NCI-H2081 (cell line): ENCODE results near the gene PAPPA.

Experiments used
- DNase-seq, 2 experiments: peaks; one replicate each; lab custom pipeline; 2025; lab: John Stamatoyannopoulos, UW

PAPPA gene

DNA sequence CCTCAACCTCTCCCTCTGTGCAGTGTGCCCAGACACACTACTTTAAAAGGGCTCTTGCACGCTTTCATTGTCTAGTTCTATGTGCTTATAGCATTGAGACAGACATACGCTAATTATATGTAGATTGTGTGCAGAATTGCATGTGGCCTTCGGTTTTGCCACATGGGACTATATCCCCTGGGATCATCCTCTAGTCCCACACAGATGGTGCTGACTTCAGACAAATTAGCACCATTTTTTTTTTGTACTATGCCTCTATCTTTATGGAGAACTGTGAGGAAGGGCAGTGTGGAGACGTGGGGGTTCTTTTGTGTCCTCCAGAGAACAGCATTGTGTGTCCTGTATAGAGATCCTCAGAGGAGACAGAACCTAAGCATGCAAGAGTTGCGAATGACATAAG, 29.3 kb downstream of the PAPPA start:
- no peak for DNase-seq

DNA sequence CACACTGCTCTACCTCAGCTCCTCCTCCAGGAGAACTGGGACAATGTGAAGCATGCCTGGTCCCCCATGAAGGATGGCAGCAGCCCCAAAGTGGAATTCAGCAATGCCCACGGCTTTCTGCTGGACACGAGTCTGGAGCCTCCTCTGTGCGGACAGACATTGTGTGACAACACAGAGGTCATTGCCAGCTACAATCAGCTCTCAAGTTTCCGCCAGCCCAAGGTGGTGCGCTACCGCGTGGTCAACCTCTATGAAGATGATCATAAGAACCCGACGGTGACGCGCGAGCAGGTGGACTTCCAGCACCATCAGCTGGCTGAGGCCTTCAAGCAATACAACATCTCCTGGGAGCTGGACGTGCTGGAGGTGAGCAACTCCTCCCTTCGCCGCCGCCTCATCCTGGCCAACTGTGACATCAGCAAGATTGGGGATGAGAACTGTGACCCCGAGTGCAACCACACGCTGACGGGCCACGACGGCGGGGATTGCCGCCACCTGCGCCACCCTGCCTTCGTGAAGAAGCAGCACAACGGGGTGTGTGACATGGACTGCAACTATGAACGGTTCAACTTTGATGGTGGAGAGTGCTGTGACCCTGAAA, 34.1 kb downstream of the PAPPA start:
- no peak for DNase-seq

DNA sequence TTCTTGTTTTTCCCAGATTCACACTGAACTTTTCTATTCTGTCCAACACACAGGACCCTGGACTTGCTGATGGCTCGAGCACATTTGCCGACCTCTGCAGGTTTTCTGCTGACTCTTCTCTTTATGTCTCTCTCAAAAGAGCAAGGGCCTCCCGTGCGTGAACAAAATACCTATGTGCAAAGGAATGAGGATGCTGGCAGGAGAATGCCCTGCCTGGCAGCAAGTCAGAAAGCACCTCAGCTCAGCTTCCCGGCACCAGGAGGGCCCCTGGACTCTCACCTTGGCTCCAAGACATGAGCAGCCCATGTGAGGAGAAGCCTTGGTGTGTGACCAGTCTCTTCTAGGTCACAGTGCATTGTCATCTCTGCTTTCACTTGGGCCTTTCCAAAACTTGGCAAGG, 36.1 kb downstream of the PAPPA start:
- DNase-seq, result no peak

DNA sequence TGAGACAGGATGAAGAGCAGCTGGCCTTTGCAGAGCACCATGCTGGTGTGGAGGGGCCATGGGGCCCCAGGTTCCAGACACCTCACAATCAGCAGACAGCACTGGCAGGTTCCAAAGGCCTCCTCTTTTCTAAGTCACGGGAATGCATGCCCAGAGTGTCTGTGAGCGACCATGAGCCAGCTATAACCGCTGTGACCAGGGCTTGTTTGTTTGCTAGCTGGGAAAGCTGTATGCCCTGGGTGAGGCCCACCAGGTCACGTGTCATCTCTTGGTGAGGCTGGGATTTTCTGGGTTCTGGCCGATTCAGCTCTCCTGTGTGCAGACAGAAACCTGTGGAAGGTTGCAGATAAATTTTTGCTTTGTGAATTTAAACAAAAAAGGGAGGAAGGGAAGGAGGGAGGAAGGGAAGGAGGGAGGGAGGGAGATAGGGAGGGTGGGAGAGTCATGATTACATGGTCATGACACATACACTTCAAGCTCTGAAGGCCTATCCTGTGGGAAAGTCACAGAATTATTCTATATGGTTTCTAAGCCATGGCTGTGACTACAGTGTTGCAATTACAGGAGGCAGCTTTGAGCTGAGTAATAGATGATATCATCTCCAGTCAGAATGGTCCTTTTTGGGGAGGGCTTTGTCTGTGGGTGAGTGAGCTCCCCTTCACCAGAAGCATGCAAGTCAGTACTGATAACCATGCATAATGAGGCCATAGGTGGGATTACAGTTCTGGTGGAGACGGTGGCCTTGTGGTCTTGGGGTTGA, 37.2 kb downstream of the PAPPA start:
- DNase-seq, result no peak

DNA sequence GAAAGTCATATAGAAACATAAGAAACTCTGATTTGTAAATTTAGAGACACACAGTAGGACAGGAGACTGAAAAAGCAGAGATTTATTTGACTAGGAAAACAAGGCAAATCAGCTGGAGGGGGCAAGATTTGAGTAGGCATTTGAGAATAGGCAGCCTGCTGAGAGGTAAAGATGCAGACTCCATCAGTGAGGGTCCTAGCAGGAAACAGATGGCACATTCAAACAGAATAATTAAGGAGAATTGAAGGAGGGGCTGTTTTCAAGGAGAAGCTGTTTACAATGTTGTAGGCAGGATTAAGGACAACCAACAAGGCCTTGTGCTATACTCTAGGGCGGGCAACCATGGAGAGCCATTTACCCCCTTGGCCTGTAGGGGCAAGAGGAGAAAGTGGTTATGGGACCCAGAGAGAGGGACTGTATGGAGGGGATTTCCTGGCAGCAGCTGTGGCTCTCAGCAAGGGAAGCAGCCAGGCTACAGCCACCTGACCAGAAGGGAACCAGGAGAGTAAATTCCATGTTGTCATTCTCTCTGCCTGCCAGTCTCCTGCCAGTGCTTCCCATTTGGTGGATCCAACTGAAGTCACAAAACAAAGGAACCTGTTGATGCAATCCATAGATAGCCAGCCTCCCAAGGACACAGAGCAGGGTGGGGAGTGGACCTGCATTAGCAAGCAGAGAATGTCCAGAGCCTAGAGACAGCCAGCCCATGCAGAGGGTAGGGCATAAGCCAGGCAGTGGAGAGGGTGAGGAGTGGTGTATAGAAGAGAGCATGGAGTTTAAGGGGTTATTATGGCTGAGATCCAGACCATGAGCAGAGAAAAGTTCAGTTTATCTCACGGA, 38.2 kb downstream of the PAPPA start:
- DNase-seq, result no peak

DNA sequence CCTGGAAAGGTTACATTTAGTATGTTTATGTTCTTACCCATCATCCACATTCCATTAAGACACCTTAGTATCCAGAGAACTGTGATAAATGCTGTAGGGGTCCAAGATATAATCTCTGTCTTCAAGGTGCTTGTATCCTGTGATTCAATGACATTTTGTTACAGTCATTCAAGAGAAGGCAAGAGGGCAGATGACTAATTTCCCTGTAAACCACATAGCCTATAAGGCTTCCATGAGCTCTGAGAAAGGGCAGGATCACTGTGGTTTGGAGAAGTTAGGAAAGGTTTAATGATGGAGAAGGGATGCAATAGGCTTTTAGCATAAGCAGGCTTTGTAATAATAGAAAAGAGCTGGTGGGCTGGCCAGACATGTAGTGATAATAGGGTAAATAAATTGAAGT, 40.0 kb downstream of the PAPPA start:
- DNase-seq, result no peak

DNA sequence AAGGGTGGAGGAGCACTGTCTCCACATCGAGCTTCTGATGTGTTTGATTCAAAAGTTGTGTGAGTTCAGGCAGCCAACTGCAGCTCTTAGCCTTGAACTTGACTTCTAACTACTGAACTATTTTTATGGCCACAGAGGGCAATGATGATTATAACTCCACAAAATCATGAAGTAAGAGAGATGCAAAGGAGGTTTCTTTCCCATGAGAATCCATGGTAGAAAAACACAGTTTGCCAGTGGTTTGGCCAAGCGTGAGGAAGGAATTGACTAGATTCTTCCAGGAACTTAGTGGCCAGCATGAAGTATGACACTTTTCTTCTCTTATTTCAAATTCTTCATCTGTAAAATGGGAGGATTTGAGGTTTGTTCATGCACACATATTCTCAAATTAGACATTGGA, 43.2 kb downstream of the PAPPA start:
- DNase-seq, result no peak

DNA sequence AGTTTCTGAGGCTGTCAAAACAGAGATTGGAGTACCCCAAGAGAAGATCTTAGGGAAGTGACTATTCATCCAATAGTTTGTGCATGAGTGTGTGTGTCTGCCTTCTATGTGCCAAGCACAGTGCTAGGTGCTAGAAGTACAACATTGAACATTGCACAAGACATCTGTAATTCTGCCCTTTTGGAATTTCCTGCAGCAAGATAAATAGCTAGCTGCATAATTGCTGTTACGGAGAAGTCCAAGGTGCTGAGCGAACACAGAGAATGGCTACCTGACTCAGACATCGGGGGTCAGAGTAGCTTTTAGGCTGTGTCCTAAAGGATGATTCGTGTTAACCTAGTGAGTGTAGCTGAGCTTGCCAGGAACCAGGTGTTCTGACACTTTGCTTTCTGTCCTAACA, 44.8 kb downstream of the PAPPA start:
- no peak for DNase-seq

DNA sequence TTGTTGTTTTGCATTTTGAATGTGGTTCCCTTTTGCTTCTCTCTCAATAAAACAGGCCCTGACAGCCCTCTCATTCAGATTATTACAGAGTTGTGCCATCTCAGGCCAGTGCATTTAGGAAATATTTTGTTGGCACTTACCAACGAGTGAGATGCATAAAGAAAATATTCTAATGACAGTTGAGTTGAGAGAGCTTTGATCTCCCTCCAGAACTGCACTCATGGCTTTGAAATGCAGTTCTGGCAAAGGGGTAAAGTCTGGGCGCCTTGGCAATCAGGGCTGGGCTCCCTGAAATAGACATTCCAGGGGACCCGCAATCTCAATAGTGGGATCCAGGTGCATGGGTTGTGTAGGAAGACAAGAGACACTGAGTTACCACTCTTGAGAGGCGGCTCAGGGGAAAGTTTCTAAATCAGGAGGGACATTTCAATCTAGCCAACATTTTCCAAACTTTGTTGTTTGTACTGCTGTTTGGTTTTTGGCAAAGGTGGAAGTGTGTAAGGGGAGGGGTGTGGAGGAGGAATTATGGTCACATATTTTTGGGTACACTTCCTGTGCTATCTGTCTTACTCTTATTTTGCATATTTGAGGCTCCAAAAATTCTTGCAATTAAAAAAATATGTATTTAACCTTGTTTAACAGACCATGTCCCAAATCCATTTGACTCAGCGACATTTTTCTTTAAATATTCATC, 48.8 kb downstream of the PAPPA start:
- no peak for DNase-seq

DNA sequence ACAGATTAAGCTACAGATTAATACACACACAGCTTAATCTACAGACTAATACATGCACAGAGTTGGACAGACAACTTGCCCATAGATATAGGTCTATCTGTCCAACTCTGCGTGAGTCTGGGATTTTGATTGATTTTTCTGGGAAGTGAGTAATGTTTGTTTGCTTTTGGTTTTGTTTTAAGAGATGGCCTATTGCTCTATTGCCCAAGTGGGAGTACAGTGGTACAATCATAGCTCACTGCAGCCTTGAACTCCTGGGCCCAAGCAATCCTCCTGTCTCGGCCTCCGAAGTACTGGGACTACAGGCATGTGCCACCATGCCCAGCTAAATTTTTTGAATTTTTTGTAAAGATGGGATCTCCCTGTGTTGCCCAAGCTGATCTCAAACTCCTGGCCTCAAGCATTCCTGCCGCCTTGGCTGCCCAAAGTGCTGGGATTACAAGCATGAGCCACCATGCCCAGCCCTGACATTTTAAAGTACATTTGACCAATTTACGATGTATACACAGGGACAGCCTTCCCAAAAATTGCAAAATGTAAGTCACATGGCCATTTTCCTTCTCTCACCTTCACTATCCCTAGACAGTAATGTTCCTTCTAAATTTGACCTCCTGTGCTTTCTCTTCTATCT, 50.8 kb downstream of the PAPPA start:
- no peak for DNase-seq

DNA sequence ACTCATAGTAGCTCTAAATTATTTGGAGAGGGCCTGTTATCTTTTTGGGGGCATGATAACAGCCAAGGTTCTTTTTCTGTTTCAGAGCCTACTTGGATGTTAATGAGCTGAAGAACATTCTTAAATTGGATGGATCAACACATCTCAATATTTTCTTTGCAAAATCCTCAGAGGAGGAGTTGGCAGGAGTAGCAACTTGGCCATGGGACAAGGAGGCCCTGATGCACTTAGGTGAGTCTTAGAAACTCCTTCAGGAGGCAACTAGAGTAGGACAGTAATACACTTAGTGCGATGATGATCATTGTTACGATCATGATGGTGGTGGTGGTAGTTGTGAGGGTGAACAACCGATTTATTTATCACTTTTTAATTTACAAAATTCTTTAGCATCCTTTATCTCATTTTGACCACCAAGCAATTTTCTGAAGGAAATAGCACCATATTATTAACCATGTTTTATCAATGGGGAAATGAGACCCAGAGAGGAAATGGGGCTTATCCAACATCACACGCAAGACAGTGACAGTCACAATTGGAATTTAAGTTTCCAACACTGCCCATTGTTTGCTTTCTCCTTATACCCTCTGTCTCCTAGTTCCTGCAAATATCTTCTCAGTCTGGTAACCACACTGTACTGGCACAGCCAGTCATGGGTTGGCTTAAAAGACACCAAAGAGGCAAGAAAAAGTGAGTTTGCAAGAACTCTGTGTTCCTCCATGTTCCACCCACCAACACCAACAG, 54.0 kb downstream of the PAPPA start:
- no peak for DNase-seq

DNA sequence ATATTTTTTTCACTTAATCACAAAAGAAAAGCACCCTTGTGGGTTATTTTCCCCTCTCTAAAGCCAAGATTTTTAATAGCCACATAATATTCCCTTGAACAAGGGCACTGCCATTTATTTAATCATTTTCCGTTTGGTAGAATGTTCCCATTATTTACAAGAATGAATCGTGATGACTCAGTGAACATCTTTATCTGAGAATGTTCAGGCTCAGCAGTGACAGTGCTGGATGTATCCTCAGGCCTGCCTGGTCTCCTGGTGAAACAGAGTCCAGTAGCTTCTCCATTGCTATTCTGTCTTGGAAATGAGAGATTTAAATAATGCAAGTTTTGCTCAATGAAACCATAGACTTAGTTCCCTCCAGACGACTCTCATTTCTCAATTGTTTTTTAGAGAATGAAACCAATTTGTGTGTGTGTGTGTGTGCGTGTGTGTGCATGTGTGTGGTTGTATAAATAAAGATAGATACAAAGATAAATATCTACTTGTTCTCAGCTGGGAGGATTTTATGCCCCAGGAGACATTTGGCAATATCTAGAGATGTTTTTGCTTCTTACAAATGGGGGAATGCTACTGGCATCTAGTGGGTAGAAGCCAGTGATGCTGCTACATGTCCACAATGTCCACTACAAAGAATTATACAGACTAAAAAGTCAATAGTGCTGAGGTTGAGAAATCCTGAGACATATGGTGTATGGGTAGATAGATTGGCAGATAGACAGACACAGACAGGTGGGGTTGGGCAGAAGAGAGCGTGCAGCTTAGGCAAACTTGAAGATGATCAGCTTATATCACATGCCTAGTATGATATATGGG, 55.0 kb downstream of the PAPPA start:
- no peak for DNase-seq

DNA sequence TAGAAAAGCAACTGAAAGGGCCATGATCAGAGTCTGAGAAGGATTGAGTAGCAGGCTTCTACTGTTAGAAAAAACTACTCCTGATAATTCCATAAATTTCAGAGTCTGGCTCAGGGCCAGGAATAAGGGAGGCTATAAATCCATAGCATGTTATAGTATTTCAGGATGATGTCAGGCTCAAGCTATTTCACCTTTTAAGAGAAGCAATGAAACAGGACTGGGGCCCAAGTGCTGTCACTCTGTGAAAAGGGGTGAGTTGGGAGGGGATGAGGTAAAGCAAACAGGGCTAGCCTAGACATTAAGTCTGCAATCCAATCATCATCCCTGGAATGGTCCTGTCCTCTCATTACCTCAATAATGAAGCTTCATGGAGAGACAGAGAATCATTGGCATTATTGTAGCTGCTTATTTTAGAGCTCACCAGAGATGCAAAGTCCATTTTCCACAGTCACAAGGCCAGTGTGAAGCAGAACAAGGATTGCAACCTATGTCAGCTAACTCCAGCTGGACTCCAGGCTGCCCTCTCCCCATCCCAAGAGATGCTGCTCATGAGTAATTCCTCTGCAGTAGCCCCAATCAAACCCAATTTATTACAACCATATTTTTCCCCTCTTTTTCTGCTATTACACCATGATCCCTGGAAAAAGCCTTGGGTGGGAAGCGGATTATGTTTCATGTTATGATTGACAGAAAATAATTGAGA, 56.0 kb downstream of the PAPPA start:
- DNase-seq, result no peak

DNA sequence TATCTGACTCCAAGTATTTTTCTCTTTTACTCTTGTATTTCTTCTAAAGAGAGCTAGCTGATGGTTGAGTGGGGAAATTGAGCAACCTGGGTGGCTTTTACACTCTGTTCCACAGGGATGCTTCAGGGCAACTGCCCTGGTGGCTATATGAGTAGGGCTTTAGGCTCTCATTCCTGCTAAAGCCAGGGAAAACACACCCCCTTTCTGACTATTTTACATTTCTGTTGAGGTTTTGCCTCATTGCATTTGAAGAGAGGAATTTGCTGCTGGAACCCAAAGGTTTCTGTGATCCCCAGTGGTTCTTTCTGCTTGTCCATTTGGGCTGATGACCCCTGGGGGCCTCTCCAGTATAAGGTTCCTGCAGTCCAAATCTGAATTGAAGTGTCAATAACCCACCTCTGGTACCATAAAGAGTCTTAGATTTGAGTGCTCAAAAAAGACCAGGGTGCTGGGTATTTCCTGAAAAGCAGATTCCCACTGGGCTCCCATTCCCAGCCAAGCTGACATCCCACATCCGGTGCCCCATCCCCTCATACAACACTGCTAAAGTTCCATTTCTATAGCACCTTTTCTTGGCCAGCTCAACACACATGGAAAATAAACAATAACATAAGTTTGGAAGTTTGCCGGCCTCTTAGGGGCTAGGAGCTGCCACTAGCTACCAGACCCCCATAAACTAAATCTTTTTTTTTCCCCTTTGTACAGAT, 59.5 kb downstream of the PAPPA start:
- no peak for DNase-seq

DNA sequence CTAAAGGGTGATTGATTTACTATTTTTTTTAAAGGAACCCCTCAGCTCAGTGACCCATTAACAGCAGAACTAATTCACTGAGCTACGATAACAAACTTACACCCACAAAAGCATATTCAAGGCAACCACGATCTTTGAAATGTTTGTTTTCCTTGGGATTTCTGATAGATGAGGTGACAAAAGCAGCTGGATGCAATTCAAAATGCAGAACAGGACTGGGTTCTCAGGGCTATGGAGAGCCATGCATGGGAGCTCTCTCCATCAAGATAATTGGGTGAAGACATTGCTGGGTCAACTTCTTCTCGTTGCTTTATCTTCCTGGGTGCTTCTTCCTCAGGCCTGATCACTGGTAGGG, 60.1 kb downstream of the PAPPA start:
- no peak for DNase-seq

DNA sequence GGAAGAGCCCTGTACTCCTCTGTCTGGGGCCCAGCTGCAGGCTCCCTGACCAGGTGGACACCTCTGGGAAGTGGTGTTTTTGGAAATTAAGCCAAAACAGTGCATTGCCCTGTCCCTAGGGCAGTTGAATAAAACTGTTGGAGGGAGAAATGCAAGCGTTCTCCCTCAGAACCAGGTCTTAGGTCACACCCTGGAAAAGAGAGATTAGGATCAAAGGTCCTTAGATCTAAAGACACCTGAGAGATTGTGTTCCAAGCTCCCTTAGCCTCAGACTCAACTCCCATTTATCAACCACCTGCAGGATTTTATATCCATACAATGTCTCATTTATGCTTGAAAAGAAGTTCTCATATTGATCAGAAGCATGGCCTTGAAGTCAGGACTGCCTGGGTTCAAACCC, 64.8 kb downstream of the PAPPA start:
- DNase-seq, result no peak

DNA sequence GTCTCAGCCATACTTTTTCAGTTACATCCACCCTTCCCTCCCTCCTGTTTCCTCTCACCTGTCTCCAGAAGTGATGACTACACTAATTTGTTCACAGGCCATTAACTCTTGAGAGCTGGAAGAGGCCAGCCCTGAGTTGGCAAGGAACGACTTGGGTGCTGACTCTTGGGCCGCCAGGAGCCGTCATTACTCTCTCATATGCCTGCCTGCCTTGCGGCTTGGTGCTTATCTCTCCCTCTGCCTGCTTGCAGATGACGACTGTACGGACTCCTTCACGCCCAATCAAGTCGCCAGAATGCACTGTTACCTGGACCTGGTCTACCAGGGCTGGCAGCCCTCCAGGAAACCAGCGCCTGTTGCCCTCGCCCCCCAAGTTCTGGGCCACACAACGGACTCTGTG, 66.1 kb downstream of the PAPPA start:
- DNase-seq, result peak in 1 of 2 experiments; percentile 41

DNA sequence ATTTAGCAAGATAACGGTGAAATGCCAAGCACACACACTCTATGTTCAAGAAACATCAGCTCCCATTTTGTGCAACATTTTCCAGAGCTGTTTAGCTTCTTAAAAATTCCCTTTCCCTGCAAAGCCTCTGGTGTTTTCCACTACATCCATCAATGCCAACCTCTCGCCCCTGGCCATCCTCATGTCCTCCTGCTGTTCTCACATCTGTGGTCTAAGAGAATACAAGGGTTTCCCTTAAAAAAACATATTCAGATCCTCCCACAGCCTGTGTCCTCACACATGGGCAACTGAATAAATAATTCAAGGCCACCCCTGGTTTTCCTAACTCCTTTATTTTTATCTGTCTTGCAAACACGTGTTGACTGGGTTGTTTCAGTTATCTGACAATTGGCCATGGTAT, 70.3 kb downstream of the PAPPA start:
- no peak for DNase-seq

DNA sequence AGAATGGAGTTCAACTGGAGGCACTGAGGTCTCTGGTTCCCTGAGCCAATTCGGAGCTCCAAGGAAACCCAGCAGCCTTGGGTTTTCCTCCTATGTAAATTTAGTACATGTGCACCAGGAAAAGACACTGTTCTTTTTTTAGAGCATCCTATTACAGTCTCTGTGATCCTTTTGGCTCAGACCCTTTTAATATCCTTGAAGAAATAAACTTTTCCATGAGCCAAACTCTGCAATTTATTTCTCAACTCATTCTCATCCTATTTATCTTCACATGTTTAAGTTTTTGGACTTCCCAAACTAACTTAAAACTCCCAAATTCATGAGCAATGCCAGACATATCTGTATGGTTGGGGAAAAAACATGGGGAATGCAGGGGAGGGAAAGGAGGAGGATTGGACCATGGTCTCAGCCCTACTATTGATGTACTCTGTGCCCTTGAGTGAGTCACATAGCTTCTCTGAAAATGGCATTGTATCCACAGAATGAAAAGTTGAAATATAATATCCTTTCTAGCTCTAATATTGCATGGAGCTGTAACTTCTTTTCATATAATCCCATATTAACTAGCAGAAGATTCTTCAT, 76.6 kb downstream of the PAPPA start:
- DNase-seq, result no peak
